HG03521 (cell line): ENCODE results near the gene HAX1.
"Not testable (repeated sequence)": the region's sequence is repeated elsewhere in the genome, so short reads cannot be mapped to it uniquely, and the experiment has no call there.

Experiments
- ATAC-seq: cut with Tn5 transposase; IDR thresholded peaks from one replicate; pipeline ENCODE4 v1.9.1; 2021; ENCODE audit warnings: mild to moderate bottlenecking, moderate library complexity; ENCODE audit not compliant: unreplicated experiment

Gene HAX1

DNA sequence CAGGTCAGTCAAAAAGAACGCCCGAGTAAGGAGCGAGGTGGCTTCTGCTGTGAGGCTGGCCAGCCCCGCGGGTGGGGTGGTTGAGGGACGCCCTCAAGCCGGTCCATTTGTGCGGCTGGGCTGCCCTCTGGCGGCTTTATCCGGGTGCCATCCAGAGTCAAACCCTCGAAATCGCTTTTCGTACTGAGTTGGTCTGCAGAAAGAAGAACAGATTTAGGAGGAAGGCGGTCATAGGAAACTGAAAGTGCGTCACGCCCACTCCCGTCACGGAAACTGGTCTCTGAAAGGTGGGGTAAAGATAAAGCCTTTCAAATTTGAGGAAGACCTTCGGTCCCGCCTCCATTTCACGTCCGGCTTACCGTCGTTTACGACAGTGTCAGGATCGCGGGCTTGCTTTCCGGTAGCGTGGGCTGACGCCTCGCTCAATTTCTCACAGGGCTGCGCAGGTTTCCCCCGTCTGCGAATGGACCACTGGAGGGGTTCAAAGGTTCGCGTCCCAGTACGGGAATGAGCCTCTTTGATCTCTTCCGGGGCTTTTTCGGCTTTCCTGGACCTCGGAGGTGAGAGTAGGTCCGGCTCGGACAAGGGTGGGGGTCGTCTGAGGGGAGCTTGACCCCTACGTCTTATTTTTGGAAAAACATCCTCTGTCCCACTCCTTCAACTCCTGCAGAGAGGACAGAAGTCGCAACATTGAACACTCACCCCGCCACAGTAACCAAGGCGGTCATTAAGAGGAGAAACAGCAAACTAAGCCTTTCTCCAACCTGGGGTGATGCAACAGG, at the start of gene HAX1:
TSS of gene HAX1 (plus strand) at position 413 of the 782 bp plus-strand sequence. CDS start at position 508, 95 bp downstream.
- ATAC-seq = peak; percentile 87

DNA sequence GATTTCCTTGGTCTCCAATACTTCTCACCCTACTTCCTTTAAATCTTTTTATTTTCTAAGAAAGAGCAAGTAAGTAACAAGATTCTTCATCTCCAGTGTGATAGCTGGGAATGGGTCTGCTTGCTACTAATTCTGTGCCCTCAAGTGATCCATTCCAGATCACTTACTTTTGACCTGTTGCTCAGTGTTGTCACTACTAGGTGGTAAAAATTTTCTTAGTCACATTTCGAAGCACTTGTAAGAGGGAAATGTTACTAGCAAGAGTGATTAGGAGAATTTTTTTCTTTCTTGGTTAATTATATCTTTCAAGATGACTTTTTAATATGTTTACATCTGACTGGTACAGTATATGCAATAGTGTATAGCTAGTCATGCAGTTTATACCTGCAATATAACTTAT, 49.5 kb upstream of the HAX1 start:
- ATAC-seq = no peak

DNA sequence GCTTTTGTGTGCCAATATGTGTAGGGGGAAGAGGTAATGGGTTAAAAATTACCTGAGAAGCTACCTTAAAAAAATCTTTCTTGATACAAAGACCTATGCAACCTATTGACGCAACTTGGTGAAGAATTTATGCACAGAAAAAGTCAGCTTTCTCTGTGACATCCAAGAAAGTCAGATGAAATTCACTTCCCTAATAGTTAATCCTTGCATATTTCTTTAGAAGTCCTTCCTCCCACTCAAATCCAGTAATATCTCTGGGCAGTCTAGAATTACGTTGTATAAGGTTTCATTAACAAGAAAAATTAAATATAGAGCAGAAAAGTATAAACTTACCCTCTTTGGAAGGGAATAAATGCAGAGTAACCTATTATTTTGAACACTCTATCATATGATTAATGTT, 48.8 kb upstream of the HAX1 start:
- no peak for ATAC-seq

DNA sequence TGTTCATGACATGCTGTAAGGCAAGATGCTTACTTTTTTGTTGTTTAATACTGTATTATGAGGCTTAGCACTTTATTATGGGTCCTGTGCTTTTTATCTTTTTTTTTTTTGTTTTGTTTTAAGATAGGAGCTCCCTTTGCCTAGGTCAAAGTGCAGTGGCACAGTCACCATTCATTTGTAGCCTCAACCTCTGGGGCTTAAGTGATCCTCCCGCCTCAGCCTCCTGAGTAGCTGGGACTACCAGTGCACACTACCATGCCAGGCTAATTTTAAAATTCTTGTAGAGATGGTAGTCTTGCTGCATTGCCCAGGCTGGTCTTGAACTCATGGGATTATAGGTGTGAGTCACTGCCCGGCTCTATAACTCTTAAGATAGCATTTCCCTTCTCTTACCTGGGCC, 47.1 kb upstream of the HAX1 start:
- ATAC-seq = no peak

DNA sequence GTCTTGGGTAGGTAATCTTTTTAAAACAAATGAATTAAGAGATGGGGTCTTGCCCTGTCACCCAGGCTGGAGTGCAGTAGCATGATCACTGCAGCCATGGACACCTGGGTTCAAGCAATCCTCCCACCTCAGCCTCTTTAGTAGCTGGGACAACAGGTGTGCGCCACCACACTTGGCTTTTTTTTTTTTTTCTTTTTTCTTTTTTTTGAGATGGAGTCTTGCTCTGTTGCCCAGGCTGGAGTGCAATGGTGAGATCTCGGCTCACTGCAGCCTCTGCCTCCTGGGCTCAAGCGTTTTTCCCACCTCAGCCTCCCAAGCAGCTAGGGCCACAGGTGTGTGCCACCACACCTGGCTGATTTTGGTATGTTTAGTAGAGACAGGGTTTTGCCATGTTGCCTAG, 41.3 kb upstream of the HAX1 start:
- ATAC-seq = not testable (repeated sequence)

DNA sequence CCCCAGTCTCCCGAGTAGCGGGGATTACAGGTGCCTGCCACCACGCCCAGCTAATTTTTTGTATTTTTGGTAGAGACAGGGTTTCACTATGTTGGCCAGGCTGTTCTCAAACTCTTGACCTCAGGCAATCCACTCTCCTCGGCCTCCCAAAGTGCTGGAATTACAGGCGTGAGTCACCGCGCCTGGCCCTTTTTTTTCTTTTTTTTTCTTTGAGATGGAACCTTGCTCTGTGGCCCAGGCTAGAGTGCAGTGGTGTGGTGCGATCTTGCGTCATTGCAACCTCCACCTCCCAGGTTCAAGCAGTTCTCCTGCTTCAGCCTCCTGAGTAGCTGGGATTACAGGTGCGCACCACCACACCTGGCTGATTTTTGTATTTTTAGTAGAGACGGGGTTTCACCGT, 39.3 kb upstream of the HAX1 start:
- ATAC-seq = not testable (repeated sequence)

DNA sequence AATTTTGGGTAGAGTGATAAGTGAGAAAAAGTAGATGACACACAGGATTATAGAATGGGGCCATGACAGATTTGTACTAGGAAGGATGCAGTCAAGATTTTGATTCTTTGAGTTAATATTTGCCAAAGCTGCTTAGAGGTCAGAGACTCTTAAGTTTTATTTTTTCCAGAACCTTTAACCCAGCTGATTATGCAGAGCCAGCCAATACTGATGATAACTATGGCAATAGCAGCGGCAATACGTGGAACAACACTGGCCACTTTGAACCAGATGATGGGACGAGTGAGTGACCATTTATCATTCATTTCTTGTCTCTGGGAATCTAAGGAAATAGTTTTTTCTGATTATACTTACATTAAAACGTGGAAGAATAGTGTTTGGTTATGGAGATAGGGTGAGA, 35.6 kb upstream of the HAX1 start:
- ATAC-seq = no peak

DNA sequence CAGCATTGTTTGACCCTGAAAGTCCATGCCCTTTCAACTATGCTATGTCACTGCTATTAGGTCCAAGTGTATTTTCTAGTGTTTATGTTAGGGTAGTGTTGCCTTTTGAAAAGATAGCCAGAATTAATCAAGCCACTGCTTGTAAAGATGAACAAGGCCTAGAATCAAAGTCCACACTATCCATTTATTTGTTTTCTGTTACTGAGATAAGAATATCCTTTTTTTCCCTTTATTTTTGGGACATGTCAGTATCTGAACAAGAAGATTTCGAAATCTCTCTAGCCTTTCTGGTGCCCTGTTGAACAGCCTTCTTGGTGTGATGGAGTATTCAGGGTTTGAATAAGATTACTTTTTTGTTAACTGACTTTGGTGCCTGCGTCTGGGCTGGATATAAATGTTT, 35.0 kb upstream of the HAX1 start:
- ATAC-seq = no peak

DNA sequence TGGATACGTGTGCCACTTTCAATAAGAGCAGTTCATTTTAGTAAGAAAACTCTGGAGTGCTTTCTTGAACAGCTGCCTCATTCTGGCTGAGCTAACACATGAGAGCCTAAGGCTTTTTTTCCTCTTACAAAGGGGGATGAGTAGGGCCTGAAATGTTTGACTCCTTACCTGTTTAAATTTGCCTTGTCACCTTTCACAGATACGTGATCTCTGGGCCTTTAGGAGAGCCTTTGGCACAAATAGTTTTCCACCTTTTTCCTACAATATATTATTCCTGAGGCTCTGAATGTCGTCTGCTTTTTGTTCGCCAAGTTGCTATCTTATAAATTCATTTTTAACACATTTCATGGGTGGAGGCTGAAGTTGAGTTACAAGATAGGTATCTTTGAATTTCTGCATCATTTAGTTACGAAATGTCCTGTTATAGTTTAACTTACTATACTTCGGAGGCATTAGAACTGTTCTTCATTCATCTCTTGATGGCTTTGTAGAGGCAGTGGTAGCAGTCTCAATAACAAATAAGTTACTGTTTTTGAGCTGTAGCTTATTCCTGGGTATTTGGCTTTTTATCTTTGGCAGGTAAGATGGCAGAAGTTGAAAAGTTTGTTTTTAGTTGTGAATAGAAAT, 34.4 kb upstream of the HAX1 start:
- ATAC-seq = no peak

DNA sequence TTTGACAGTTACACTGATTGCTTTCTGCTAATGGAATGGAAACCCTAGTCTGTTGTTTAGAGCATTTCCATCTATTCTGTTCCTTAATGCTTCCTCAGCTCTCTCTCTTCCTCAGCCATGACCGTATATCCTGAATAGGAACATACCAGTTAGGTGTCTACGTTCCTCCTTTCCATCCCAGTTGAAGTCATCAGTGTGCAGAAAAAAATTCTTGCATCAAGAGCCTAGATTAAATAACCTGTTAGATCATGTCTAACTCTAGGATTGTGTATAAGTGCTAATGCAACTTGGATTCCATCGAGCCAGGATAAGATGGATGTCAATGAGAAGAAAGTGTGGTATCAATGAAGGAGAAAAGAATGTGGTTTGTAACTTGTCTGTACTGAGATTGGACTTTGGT, 32.9 kb upstream of the HAX1 start:
- no peak for ATAC-seq

DNA sequence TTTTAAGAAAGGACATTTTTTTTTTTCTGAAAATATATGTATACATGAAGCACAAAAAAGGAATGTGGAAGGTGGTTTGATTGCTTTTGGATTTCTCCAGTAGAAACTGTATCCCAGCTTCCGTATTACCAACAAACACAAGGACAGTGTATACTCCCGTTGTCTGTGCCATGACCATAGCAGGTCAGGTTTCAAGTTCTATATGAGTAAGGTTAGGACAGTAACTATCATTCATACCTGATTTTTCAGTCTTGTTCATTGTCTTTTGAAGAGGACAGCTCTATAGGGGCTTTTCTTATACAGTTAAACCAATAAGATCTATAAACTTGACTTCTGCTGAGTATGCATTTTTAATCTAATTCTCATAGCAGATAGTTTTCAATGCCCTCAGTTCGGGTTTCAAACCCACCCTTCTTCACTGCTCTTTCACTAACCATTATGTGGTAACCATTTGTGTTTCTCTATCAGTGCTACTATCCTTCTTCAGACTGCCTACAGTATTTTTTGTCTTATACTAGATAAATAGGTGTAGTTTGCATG, 32.1 kb upstream of the HAX1 start:
- no peak for ATAC-seq

DNA sequence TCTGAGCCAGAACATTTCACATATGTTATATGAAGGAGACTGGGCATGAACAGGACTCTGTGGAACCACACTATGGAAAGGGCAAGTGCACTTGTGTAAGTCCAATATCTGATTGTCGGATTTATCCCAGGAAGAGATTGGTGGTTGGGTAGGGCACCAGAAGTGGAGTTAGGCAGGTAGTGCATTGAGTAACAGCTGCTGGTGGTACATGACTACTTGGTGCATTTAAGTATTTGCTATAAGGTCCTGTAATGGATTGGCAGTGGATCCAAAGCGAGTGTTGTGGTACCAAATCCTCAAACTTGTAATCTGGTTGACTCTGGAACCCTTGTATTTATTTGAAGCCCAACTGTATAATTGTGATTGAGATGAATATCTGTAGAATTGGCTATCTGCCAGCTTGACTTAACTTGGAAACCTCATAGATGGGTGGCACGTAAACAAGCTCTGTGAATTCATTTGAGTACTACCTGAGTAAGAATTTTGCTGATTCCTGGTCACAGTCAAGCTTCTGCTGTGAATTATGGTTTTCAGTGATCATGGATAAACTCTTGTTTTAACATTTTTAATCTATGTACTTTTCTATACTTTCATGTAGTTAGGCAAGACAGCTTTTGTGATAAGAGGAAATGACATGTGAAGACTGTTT, 30.6 kb upstream of the HAX1 start:
- ATAC-seq = no peak

DNA sequence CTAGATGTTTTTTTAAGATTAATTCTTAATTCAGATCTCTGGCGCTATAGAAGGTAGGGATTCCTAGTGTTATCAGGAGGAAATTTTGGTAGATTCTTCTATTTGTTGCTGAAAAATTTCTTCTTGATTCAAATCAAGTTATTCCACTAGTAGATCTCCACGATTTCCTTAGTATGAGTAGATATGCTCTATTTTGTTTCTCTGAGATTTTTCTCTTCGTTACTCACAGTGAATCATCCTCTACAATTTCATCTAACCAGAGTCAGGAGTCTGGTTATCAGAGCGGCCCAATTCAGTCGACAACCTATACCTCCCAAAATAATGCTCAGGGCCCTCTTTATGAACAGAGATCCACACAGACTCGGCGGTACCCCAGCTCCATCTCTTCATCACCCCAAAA, 18.8 kb upstream of the HAX1 start:
- no peak for ATAC-seq

DNA sequence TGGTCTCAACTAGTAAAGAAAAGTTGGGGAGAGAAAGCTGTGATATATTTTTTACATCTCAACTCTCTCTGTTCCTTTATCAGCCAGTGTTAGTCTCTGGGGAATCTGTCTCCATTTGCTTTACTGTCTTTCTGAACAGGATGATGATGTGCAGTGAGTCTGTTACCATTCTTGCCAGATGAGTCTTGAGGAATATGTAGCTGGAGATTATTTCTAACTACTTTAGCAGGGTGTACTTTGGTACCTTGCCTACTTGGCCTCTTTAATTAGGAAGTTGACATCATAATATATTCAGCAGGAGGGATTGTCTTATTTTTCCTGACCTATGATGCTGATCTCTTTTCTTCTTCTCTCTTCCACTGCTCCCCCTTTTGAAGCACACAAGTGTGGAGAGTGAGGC, 15.7 kb upstream of the HAX1 start:
- no peak for ATAC-seq

DNA sequence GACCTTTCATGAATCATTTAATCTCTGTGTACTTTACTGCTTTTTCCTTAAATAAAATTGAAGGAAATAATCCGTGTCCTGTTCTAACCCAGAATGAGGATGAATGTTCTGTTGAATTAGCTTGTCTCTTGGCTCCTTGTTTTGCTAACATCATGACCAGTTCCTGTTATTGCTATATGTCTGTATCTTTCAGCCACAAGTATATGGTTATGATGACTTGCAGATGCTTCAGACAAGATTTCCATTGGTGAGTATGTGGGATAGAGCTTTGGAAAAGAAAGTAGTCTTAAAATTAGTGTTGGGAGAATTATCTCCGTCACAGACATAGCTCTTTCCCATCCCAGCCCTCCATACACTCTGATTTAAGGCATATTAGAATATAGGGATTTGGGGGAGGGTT, 13.6 kb upstream of the HAX1 start:
- no peak for ATAC-seq

DNA sequence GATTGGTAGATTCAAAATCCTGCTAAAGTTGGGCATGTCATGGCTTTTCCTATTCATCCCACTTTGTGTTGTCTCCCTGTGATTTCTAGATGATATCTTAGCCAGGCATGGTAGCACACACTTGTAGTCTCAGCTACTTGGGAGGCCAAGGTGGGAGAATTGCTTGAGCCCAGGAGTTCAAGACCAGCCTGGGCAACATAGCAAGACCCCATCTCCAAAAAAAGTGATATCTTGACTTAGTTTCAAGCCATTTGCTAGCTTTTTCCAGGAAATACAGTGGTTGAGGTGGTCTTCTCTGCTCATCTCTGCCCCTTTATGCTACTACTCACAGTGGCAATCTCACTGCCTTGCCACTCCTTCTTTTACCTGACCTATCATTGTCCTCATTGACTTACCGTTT, 12.3 kb upstream of the HAX1 start:
- no peak for ATAC-seq

DNA sequence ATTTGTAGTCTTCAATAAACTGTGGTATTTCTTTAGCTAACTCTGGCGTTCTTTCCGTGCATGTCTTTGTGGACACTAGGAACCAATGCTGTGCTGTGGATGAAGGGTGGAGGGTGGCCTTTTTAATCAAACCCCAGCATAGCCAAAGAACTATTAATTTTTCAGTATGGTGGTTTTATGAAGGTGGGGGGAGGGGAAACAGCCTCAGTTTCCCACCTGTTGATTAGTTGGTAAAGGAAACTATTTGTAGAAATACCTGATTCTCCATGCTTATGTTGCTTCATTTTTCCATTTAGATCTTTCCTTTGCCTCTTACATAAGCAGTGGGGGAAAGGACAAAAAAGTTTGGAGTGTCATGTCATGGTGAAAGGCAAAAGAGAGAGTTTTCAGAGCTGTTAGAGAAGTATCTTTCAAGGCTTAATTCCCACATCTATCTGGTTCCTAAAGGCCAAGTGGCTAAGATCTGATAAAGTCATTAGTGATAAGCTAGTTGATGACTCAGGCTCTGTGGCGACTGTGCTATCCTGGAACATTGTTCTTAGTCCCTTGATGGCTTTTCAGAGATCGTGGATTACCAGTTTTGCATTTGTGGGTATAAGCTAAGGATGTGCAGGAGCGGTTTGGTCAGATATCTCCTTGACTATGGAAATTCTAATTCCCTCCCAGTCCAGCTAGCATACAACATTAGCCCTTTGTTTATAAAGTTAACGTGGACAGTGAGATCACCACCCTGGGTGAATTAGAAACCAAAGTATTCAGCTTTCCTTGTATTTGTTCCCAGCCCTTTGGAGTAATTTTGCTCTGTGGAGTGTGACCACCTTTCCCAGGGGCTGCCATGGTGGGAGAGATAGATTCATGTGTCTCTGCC, 8.7 kb upstream of the HAX1 start:
- ATAC-seq = no peak

DNA sequence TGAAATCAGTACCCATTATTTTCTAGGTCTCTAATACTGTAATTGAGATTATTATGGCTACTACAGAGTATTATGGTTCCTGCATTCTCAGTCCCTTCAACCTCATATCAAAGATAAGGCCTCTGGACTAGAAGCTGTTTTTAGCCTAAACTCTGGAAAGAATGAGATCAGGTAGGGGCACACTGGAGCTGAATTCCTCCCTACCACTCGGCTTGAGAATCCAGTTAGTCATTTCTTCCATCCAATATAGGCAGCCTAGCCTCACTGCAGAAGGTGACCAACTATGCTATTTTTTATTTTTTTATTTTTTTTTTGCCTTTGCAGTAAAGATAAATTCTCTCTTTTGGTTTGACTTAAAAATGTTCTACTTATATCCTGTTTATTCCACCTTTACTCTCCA, 8.0 kb upstream of the HAX1 start:
- no peak for ATAC-seq

DNA sequence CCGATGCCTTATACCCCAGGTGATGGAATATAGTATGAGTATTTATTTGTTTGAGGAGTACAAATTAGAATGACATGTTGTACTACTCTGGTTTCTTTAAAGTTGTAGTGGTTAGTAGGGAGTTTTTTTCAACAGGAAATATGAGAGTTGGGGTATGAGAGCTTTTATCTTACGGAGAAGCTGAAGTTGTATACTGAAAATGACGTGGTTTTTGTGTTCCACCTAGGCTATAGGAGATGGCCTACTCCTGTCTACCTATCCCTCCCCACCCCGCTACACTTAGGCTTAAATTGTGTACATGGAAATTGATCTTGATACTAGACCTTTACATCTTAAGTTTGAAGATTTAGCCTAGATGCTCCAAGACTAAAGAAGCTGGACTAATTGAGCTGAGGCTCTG, 6.8 kb upstream of the HAX1 start:
- ATAC-seq = no peak

DNA sequence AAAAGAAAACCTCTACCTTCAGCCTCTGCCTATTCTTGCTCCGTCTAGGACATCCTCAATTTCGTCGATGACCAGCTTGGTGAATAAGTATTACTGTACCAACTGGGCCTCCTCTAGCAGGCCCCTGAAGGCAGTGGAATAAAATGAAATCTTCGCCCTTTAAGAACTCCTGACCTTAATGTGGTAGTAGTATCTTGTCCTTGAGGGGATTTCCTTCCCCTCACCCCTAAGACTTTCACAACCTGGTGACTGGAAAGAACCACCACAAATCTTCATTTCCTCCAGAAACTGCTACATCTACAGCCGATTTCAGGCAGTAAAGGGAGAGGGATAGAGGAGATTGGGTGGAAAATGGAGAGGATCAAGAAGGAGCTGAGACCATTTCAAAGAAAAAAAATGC, 1.6 kb upstream of the HAX1 start:
- ATAC-seq = no peak

DNA sequence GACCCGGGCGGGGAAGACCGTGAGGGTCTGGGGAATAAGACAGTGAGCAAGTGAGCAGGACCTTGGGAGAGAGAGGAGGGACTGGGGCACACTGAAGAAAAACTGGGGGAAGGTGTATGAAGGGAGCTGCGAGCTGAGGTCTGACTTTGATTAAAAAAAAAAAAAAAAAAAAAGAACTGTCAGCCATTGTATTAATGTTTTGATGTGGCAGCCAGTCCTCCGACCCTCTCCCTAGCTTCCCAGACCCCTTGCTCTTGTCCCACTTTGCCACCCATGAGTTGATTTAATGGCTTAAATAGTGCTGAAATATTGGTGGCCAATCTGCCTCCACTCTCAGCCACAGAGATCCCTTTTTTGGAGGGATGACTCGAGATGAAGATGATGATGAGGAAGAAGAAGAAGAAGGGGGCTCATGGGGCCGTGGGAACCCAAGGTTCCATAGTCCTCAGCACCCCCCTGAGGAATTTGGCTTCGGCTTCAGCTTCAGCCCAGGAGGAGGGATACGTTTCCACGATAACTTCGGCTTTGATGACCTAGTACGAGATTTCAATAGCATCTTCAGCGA, 652 bp downstream of the HAX1 start:
- ATAC-seq = no peak
